K562 (cell line): ENCODE data around the gene ZSCAN26. TPM values are rescaled to one million over a fixed set of nuclear protein-coding genes. Genes with fewer than 3 reads are reported as not detected.
A peak's percentile ranks its signal among the peaks of the same experiment; 100 is the strongest.

Source experiments
- BHLHE40 ChIP-seq: IDR thresholded peaks from 2 replicates; pipeline ENCODE4 v1.6.1; 2011; ENCODE audit warnings: low read length, improper control_type of control experiment
- CBX3 ChIP-seq, 2 experiments: IDR thresholded peaks; 1 replicate in 1 of 2; 2 replicates in 1 of 2; pipeline ENCODE4 v1.6.1; 2012; ENCODE audit warnings: inconsistent platforms in 2 of 2, low read length in 2 of 2, borderline replicate concordance in 1 of 2, control low read depth in 1 of 2
- DEAF1 ChIP-seq: fragments of 450-650 bp; formaldehyde crosslinking; IDR thresholded peaks from 2 replicates; pipeline ENCODE4 v1.4.0; 2020; ENCODE audit warnings: mild to moderate bottlenecking, moderate library complexity
- E2F6 ChIP-seq, 2 experiments: IDR thresholded peaks; 2 replicates each; pipeline ENCODE4 v1.6.1; 2011; ENCODE audit warnings: borderline replicate concordance in 1 of 2, control low read depth in 1 of 2, low read depth in 1 of 2, low read length in 1 of 2, mild to moderate bottlenecking in 1 of 2, mixed read lengths in 1 of 2, moderate library complexity in 1 of 2; ENCODE audit not compliant: insufficient read depth in 1 of 2, insufficient read length in 1 of 2, poor library complexity in 1 of 2, severe bottlenecking in 1 of 2; ENCODE audit errors: extremely low read depth in 1 of 2
- HNRNPH1 ChIP-seq: fragments of 200-400 bp; formaldehyde crosslinking; optimal IDR thresholded peaks from 2 replicates; pipeline ENCODE3; 2017; ENCODE audit warnings: low read depth, mild to moderate bottlenecking, low read length, moderate library complexity
- ILK ChIP-seq: fragments of 450-650 bp; IDR thresholded peaks from 2 replicates; pipeline ENCODE4 v1.6.1; 2016; ENCODE audit warnings: missing genetic modification characterization, low read depth, mild to moderate bottlenecking, missing compliant biosample characterization, moderate library complexity, borderline replicate concordance
- MIER1 ChIP-seq: fragments of 450-650 bp; IDR thresholded peaks from 2 replicates; pipeline ENCODE4 v1.6.1; 2016; ENCODE audit warnings: antibody characterized with exemption, mild to moderate bottlenecking, low read depth
- POLR2G ChIP-seq: fragments of 200-400 bp; formaldehyde crosslinking; IDR thresholded peaks from 2 replicates; pipeline ENCODE4 v1.6.1; 2017; ENCODE audit warnings: low read depth, mild to moderate bottlenecking, antibody characterized with exemption, low read length, moderate library complexity
- SRF ChIP-seq, 2 experiments: fragments of 250-450, 450-650 bp in 1 of 2; sonication (Bioruptor Pico) in 1 of 2; sonication (generic) in 1 of 2; formaldehyde crosslinking; IDR thresholded peaks; 2 replicates each; pipeline versions ENCODE4 v1.5.0 to v1.5.1; 2020 to 2022; ENCODE audit warnings: mild to moderate bottlenecking in 1 of 2, missing genetic modification reagents in 1 of 2
- THRB ChIP-seq: fragments of 450-650 bp; formaldehyde crosslinking; conservative IDR thresholded peaks from 2 replicates; pipeline ENCODE4 v1.4.0; 2022; ENCODE audit warnings: mild to moderate bottlenecking, missing genetic modification characterization
- ZBTB2 ChIP-seq: fragments of 450-650 bp; IDR thresholded peaks from 2 replicates; pipeline ENCODE4 v1.6.1; 2016; ENCODE audit warnings: antibody characterized with exemption
- ZFP1 ChIP-seq: fragments of 450-650 bp; formaldehyde crosslinking; IDR thresholded peaks from 2 replicates; pipeline ENCODE4 v1.4.0; 2020; ENCODE audit warnings: mild to moderate bottlenecking, mixed read lengths
- ZMIZ1 ChIP-seq, 2 experiments: fragments of 150-350 bp in 1 of 2; IDR thresholded peaks; 2 replicates each; pipeline ENCODE4 v1.6.1; 2012 to 2016; ENCODE audit warnings: low read depth in 2 of 2, low read length in 2 of 2, mild to moderate bottlenecking in 1 of 2, moderate library complexity in 1 of 2
- ZNF280B ChIP-seq: fragments of 250-450 bp; sonication (Bioruptor Pico); IDR thresholded peaks from 2 replicates; pipeline ENCODE4 v1.5.1; 2021; ENCODE audit warnings: mild to moderate bottlenecking
- polyA plus RNA-seq, 8 experiments: library from polyadenylated mRNA; depleted of rRNA in 4 of 8; stranded (reverse) in 5 of 8; unstranded in 3 of 8; fragments of >200 nt; fragmentation: Nextera tagmentation in 2 of 8; fragmentation: Illumina TruSeq in 1 of 8; extraction: Ambion mirVana in 2 of 8; extraction: Trizol in 1 of 8; gene quantifications; 2 replicates each; pipeline versions ENCODE4 v1.2.1 to v1.2.3, GENCODE V29; 2011 to 2014; ENCODE audit warnings: inconsistent platforms in 1 of 8, missing spikeins in 1 of 8
- total RNA-seq, 7 experiments: library from RNA; depleted of rRNA in 6 of 7; stranded (reverse); fragments of >200 nt in 6 of 7; fragmentation: Illumina TruSeq in 2 of 7; extraction: Trizol in 2 of 7; gene quantifications; 2 replicates each; pipeline versions ENCODE4 v1.2.1 to v1.2.3, GENCODE V29; 2011 to 2021; ENCODE audit warnings: low replicate concordance in 1 of 7

Gene ZSCAN26
- total and polyA plus RNA-seq, 9 of the 15 experiments (the other 6 are each of a cell fraction or from before 2014, with no cell fraction given): 5.9 to 14.2 (median 10.5) TPM

- peak in 1 of 2 experiments; percentile 65 for TF ChIP-seq E2F6 (IDR thresholded peaks at IDR 0.05; ENCODE audit: borderline replicate concordance in 1 of 2, extremely low read depth in 1 of 2, insufficient read depth in 1 of 2, insufficient read length in 1 of 2, low read depth in 1 of 2, low read length in 1 of 2, poor library complexity in 1 of 2, severe bottlenecking in 1 of 2)
- 0 out of 2 replicates have a peak, but pooled peaks have one; percentile 38 for TF ChIP-seq DEAF1 (CRISPR knock-in tag)
- no peak for TF ChIP-seq ILK (tag)
- TF ChIP-seq ZMIZ1 (IDR thresholded peaks at IDR 0.05; ENCODE audit: low read depth in 2 of 2, low read length in 2 of 2): no peak
- TF ChIP-seq BHLHE40: no peak
- no peak for TF ChIP-seq MIER1
- TF ChIP-seq POLR2G: peak; percentile 92
- TF ChIP-seq CBX3 (IDR thresholded peaks at IDR 0.05; ENCODE audit: borderline replicate concordance in 1 of 2, low read length in 2 of 2): peak in 1 of 2 experiments; percentile 55; a peak in 2 of 3 replicates
- peak; percentile 86; the same call in 1 of the 2 replicates for TF ChIP-seq THRB (CRISPR knock-in tag)
- TF ChIP-seq ZNF280B (CRISPR knock-in tag): no peak
- no peak for TF ChIP-seq ZFP1 (CRISPR knock-in tag)
- TF ChIP-seq SRF (CRISPR knock-in tag; IDR thresholded peaks at IDR 0.05): peak in 1 of 2 experiments; percentile 17; a peak in 1 of 4 replicates
- peak; percentile 23; the same call in 1 of the 2 replicates for TF ChIP-seq ZBTB2
- TF ChIP-seq HNRNPH1: no peak
These were observed at the start of gene ZSCAN26 (continued) for GRCh38 chr6:28266962-28267694.
